Osteoblast (primary cell): ENCODE data around the gene MAP3K5. TPM values are rescaled to one million over a fixed set of nuclear protein-coding genes. Genes with fewer than 3 reads are reported as not detected.

Experiments used
- DNase-seq: peaks from one replicate; pipeline ENCODE4 v3.0.0; 2011; ENCODE audit warnings: low spot score, mixed read lengths; ENCODE audit not compliant: insufficient read length; ENCODE audit errors: missing footprints
- H2AFZ ChIP-seq: 2 replicates; pipeline ENCODE4 v1.6.0; 2011; ENCODE audit warnings: mild to moderate bottlenecking, low read length
- H3K27ac ChIP-seq: 2 replicates; pipeline ENCODE4 v1.5.1; 2011; ENCODE audit warnings: mild to moderate bottlenecking, low read depth, low read length, moderate library complexity
- H3K27me3 ChIP-seq: 2 replicates; pipeline ENCODE4 v1.6.0; 2012; ENCODE audit warnings: mild to moderate bottlenecking, control low read depth, inconsistent platforms, low read length, moderate library complexity; ENCODE audit not compliant: insufficient read depth
- H3K36me3 ChIP-seq: 2 replicates; pipeline ENCODE4 v1.5.1; 2011; ENCODE audit warnings: mild to moderate bottlenecking, low read length, control low read depth, moderate library complexity; ENCODE audit not compliant: insufficient read depth
- H3K4me1 ChIP-seq: 2 replicates; pipeline ENCODE4 v1.5.1; 2011; ENCODE audit warnings: mild to moderate bottlenecking, low read length, control low read depth, moderate library complexity; ENCODE audit not compliant: insufficient read depth
- H3K4me2 ChIP-seq: 2 replicates; pipeline ENCODE4 v1.6.0; 2011; ENCODE audit warnings: mild to moderate bottlenecking, low read length; ENCODE audit not compliant: insufficient read depth
- H3K4me3 ChIP-seq: fragments of 200-600 bp; sonication (generic); 3 replicates; pipeline ENCODE4 v1.5.1; 2012; ENCODE audit warnings: mild to moderate bottlenecking, low read length, inconsistent platforms; ENCODE audit not compliant: insufficient read depth
- H3K79me2 ChIP-seq: 2 replicates; pipeline ENCODE4 v1.6.0; 2012; ENCODE audit warnings: mild to moderate bottlenecking, low read length, control low read depth, inconsistent platforms; ENCODE audit not compliant: insufficient read depth
- H3K9me3 ChIP-seq: 2 replicates; pipeline ENCODE4 v1.5.1; 2011; ENCODE audit warnings: low read depth, low read length, control low read depth
- H4K20me1 ChIP-seq: 2 replicates; pipeline ENCODE4 v1.6.0; 2012; ENCODE audit warnings: mild to moderate bottlenecking, low read length, control low read depth; ENCODE audit not compliant: insufficient read depth
- total RNA-seq: library from RNA; depleted of rRNA; stranded (reverse); fragments of >200 nt; gene quantifications from 2 replicates; pipeline ENCODE4 v1.2.3, GENCODE V29; 2012
- TF ChIP-seq, protein P1 (sequence below): IDR thresholded peaks from 2 replicates; pipeline ENCODE4 v1.5.1; 2011; ENCODE audit warnings: mild to moderate bottlenecking, low read depth, low read length, moderate library complexity; ENCODE audit errors: extremely low read depth

Gene MAP3K5
- total RNA-seq, 1 donor: 8.3 TPM

- Histone ChIP-seq H2AFZ (no peak overlapping the region), H3K79me2 (no peaks in the 10 kb centered on the region), H4K20me1 (no peaks in the 10 kb centered on the region), H3K36me3 (no peaks in the 10 kb centered on the region), H3K27ac (no peak overlapping the region), H3K9me3 (no peaks in the 10 kb centered on the region), H3K4me1 (peaks cover 6% of the 10 kb centered on the region), H3K4me2 (no peak overlapping the region), H3K27me3 (no peaks in the 10 kb centered on the region), H3K4me3 (no peak overlapping the region)
- no peak for DNase-seq
- TF ChIP-seq, protein P1, sequence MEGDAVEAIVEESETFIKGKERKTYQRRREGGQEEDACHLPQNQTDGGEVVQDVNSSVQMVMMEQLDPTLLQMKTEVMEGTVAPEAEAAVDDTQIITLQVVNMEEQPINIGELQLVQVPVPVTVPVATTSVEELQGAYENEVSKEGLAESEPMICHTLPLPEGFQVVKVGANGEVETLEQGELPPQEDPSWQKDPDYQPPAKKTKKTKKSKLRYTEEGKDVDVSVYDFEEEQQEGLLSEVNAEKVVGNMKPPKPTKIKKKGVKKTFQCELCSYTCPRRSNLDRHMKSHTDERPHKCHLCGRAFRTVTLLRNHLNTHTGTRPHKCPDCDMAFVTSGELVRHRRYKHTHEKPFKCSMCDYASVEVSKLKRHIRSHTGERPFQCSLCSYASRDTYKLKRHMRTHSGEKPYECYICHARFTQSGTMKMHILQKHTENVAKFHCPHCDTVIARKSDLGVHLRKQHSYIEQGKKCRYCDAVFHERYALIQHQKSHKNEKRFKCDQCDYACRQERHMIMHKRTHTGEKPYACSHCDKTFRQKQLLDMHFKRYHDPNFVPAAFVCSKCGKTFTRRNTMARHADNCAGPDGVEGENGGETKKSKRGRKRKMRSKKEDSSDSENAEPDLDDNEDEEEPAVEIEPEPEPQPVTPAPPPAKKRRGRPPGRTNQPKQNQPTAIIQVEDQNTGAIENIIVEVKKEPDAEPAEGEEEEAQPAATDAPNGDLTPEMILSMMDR: no peak
Measured at GRCh38 chr6:136627191-136627590, 165.1 kb downstream of the MAP3K5 start.

DNA sequence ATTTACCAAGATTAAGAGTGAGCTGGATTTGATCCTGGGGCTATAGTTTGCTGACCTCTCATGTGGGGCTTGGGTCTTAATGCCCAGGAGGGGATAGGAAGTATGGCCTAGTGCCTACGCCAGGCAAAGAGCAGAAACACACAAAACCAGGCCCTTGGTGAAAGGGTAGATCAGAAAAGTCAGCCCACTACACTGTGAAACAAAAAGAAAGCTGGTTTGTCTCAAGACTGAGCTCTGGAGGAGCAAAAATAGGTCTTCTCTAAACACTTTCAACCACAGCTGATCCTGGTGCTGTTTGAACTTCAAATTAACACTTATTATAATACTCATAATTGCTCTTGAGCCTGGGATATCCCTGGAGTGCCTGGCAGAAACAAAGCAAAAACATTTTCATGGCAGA, 167.0 kb downstream of the MAP3K5 start:
- Histone ChIP-seq H4K20me1 (no peaks in the 10 kb centered on the region), H3K27me3 (no peaks in the 10 kb centered on the region), H2AFZ (no peak overlapping the region), H3K36me3 (no peaks in the 10 kb centered on the region), H3K9me3 (no peaks in the 10 kb centered on the region), H3K4me1 (peaks cover 6% of the 10 kb centered on the region), H3K27ac (no peak overlapping the region), H3K79me2 (no peaks in the 10 kb centered on the region), H3K4me2 (no peak overlapping the region), H3K4me3 (no peak overlapping the region)
- no peak for DNase-seq
- TF ChIP-seq, protein P1: no peak

DNA sequence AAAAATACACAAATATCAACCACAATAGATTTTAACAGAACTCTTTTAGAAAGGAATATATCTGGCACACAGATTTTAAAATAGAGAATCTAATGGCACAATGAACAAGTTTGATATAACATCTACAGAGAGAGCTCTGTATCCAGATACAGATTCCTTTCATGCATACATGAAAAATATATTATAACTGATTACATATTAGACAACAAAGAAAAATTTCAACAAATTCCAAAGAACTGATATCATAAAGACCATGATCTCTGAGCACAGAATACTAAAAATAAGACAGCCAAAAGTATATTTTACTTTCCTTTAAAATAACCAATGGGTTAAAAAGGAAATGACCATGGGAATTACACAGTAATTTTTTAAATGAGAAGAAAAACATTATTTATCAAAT, 167.9 kb downstream of the MAP3K5 start:
- Histone ChIP-seq H3K27ac (no peak overlapping the region), H4K20me1 (no peaks in the 10 kb centered on the region), H3K4me1 (peaks cover 6% of the 10 kb centered on the region), H3K9me3 (no peaks in the 10 kb centered on the region), H3K36me3 (no peaks in the 10 kb centered on the region), H3K4me3 (no peak overlapping the region), H2AFZ (no peak overlapping the region), H3K27me3 (no peaks in the 10 kb centered on the region), H3K4me2 (no peak overlapping the region), H3K79me2 (no peaks in the 10 kb centered on the region)
- no peak for DNase-seq
- TF ChIP-seq, protein P1: no peak

GRCh38 chr6:136618086-136618485, 174.2 kb downstream of the MAP3K5 start:
- Histone ChIP-seq H3K9me3 (no peaks in the 10 kb centered on the region), H3K79me2 (no peaks in the 10 kb centered on the region), H4K20me1 (no peaks in the 10 kb centered on the region), H3K27ac (no peak overlapping the region), H3K36me3 (no peaks in the 10 kb centered on the region), H3K4me1 (peaks cover 10% of the 10 kb centered on the region), H2AFZ (no peak overlapping the region), H3K4me2 (no peak overlapping the region), H3K27me3 (no peaks in the 10 kb centered on the region), H3K4me3 (no peak overlapping the region)
- no peak for DNase-seq
- TF ChIP-seq, protein P1: no peak
